HG02938 (cell line): Measurements from ENCODE around the gene FOXP2.

ENCODE experiments used
- ATAC-seq: cut with Tn5 transposase; IDR thresholded peaks from one replicate; pipeline ENCODE4 v1.9.1; 2021; ENCODE audit warnings: mild to moderate bottlenecking, moderate library complexity; ENCODE audit not compliant: unreplicated experiment

The FOXP2 gene

DNA sequence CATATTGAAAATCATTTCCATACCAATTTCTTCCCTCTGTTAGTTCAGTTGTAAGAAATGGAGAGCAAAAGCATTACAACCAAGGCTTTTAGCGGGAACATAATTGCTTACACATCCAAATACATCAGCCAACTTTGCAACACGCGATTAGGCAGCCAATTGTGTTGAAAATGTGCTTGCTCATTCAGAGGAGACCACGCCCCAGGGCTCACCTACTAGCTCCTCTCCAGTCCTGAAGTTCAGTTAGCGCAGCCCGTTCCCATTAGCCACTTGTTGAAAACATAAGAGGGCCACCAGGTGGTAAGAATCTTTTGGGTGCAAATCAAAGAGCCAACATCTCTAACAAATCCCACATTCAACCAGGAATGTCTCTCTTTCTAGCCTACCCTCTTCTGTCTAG lies 294.0 kb downstream of the FOXP2 start:
- no peak for ATAC-seq

DNA sequence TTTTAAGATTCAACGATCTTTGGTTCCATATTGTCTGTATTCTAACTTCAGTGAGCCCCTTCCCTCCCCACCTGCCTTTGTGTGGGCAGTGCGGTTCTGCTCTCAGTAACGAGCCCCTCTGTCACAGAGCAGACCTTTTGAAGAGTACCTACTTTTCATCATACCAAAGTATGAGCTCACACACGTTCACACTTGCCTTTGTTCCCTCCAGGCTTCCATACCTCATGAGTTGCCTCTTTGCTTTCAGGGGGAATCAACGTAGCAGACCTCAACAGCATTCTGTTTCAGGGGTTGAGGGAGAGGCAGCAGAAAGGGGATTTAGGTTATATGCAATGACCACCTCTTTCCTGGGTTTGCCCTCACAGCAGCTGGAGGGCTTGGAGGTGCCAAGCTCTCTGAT lies 295.9 kb downstream of the FOXP2 start:
- ATAC-seq, result no peak

DNA sequence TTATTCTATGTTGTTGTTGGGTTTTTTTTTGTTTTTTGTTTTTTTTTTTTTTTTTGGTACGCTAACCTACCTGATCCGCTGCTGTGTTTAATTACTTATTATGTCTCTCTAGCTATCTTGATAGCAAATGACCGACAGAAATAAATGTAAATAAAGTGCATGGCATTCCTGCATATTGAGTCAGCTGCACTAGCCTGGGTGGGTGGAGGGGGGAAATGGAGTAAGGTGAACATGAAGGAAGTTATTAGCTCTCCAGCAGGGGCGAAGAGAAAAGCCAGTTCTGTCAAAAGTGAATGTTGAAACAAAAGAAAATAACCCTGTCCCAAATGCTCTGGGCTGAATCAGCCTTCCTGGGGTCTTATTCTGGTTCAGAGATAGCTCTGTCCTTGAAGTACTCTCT lies 296.6 kb downstream of the FOXP2 start:
- no peak for ATAC-seq

DNA sequence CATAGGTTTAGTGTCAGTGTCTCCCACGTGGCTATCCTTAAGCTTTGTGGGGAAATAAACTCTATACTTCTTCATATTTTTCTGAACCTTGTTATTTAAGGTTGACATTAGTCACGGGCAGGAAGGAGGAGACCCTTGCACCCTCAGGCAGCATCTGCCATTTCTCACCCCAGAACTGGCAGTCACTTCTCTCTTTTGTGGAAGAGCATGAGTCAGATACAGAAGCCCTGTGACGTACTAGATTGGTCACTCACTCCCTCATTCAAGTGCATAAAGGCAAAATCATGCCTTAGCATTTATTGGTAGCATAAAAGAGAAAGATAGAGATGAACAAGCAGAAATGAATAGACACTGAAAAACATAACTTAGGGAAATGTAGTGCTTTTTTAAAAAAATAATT lies 301.3 kb downstream of the FOXP2 start:
- no peak for ATAC-seq

DNA sequence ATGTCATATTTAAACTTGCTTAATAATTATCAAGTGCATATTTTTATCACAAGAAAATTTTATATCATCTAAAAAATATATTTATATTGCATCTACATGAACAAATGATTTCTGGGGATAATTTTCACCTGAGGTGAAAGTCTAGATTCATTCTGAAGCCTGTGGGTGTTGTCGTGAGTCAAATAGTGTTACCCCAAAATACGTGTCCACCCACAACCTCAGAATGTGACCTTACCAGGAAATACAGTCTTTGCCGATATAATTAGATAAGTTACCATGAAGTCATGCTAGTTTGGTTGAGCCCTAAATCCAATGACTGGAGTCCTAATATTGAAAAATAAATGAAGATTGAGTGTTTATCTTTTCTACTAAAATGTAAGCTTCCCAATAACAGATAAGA lies 304.2 kb downstream of the FOXP2 start:
- ATAC-seq, result peak; percentile 55

DNA sequence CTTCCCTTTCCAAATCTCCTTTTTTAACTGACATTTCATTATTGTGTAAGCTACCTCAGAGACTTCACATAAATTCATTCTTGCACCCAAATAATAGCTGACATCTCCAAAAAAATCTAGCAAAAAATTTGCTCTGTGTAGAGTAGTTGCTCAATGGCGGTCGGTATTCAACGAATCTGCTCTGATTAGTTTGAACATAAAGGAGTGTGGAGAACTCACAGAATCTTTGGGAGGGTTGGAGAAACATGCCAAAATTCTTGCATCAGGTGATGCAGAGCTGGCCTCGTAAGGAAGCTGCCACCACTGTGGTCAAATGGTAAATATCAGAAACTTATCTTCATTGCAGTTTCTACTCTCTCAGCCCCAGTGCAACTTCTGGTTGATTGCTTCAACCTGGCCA lies 306.1 kb downstream of the FOXP2 start:
- no peak for ATAC-seq

DNA sequence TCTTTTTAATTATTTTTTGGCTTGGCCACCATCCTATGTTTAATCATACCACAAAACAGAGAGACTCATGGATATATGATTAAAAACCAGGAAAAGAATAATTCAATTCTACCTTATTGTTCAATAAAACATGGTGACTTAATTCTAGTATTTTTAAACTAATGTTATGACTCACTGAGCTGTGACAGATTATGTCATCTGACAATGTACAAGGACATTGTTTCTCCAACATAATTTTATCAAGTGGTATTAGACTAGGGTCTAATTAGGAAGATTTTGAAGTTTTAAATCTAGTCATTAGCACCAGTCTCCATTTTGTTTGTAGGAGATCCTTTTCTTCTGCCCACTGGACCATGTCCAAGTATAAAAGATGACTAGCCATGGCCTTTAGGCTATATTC lies 307.9 kb downstream of the FOXP2 start:
- ATAC-seq, result peak; percentile 29

DNA sequence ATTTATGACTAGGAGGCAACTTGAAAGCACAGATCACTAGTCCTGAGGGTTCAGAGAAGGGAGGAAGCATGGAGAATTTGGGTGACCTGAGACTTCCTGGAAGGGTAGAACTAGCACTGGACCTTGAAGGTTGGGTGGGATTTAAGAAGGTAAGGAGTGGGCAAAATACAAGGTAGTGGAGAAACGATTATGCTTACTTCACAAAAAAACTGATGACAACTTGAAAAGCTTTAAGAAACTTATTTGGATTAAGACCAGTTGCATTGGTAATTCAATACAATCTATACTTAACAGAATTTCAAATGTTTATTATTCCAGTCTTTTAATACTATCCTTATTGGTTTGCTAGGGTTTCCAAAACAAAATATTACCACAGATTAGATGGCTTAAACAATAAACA lies 308.7 kb downstream of the FOXP2 start:
- no peak for ATAC-seq

DNA sequence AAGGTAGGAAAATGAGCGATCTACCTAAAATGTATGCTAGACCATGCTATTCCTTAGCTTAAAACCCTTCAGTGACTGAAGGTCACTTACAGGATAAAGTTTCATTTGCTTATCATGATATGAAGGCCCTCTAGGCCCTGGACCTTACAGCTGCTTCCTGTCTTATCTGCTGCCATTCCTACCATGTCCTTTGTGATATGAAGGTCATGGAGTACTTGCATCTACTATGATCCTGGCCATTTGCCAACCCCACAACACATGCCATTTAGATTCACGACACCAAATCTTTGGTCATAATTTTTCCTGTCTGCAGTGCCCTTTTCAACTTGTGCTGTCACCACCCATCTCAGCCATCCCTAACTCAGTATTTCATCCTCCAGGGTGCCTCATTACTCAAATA lies 325.5 kb downstream of the FOXP2 start:
- no peak for ATAC-seq

DNA sequence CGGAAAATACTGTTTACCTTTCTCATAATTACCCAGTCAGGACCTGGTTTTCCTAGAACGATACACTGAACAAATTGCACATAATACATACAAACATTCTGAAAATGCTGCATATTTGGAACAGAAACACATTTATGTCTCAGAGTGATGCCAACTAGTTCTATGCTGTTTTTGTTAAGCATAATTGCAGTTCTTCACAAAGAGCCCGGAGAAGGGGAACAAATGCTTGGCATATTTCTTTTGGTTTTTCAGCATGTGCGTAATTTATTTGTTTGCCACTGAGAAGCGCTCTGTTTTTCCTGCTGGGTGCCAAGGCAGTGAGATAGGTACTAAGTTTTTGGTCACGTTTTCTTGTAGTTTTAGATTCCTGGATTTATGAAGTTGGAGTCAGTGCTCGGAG lies 326.3 kb downstream of the FOXP2 start:
- no peak for ATAC-seq

DNA sequence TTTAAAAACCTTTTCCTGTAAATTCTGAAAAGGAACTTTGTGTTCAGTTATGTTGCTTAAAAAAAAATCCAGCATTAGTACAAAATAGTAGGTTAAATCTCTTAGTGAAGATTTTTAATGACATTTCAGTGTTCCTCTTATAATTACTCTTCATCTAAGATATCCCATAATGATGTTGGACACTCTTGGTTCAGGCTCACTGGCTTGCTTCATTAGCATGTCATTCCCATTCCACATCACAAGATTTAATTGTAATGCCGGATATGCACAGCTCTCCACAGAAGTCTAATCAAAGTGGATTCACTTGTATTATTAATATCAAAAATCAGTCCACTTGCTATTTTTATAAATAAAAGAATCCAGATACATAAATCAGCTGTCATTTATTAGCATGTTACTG lies 327.3 kb downstream of the FOXP2 start:
- no peak for ATAC-seq
